Activated T-helper 2 cell treated with anti-CD3 and anti-CD28 coated beads, Interferon-gamma antibody, Interleukin-2, Interleukin-4, amounts not matched to agents 10 μg/mL and 5 μg/mL and 100 μg/mL, durations not matched to agents 14 hours and 24 hours and 36 hours (primary cell): ENCODE measurements around the gene EIF4E. TPM values are rescaled to one million over a fixed set of nuclear protein-coding genes. Genes with fewer than 3 reads are reported as not detected.
"Not testable (repeated sequence)": the region's sequence is repeated elsewhere in the genome, so short reads cannot be mapped to it uniquely, and the experiment has no call there.

Source experiments
- DNase-seq: peaks from one replicate; pipeline ENCODE4 v3.0.0; 2021; ENCODE audit warnings: low spot score
- H3K27ac Mint-ChIP-seq: one replicate; pipeline ENCODE4 v1.8.0; 2021; ENCODE audit warnings: mixed read lengths
- H3K27me3 Mint-ChIP-seq: one replicate; pipeline ENCODE4 v1.8.0; 2021; ENCODE audit warnings: low read depth, mixed read lengths
- H3K36me3 Mint-ChIP-seq: one replicate; pipeline ENCODE4 v1.8.0; 2021; ENCODE audit warnings: low read depth, mixed read lengths
- H3K4me1 Mint-ChIP-seq: one replicate; pipeline ENCODE4 v1.8.0; 2021; ENCODE audit warnings: low read depth, mixed read lengths
- H3K4me3 Mint-ChIP-seq: one replicate; pipeline ENCODE4 v1.8.0; 2021; ENCODE audit warnings: low read depth, mild to moderate bottlenecking, moderate library complexity, mixed read lengths
- H3K9me3 Mint-ChIP-seq: one replicate; pipeline ENCODE4 v1.8.0; 2021; ENCODE audit warnings: mixed read lengths
- intact Hi-C: fragments of 100-400 bp; cut with micrococcal nuclease; formaldehyde crosslinking; loops from one replicate; pipeline ENCODE4 v1.15.1; 2023
- total RNA-seq: library from RNA; stranded (reverse); gene quantifications from 2 replicates; pipeline ENCODE4 v1.2.3, GENCODE V29; 2022

Gene EIF4E
- total RNA-seq, 1 donor from 2014 or later = 153 TPM

DNA sequence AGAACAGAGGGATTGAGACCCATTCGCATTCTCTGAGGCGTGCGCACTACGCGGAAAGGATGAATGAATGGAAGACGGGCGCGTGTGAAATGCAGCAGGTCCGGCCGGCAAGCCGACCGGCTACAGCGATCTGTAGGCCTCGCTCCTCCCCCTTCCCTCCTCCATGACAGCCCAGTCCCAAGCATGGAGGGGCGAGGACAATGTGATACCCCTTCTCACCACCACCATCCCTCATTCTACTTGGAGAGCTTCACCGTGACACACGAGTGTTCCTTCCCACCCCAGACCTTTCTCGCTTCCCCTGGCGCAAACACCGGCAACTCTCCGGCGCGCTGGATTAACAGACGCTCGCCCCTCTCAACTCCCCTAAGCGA, 815 bp downstream of the EIF4E start:
- peaks cover 41% of the 10 kb centered on the region for H3K36me3 Mint-ChIP-seq
- intact Hi-C loops = loop anchor here (1.0 to 10.0 kb wide), 5 partner anchors 127 to 668 kb away; partner anchors contain the start of gene ADH5
- peaks cover 10% of the 10 kb centered on the region for H3K9me3 Mint-ChIP-seq
- DNase-seq = peak; percentile 67
- peak overlapping the region; percentile 92 for H3K4me3 Mint-ChIP-seq
- H3K27ac Mint-ChIP-seq = peak overlapping the region; percentile 95
- peaks cover 37% of the 10 kb centered on the region for H3K4me1 Mint-ChIP-seq
- no peaks in the 10 kb centered on the region for H3K27me3 Mint-ChIP-seq

DNA sequence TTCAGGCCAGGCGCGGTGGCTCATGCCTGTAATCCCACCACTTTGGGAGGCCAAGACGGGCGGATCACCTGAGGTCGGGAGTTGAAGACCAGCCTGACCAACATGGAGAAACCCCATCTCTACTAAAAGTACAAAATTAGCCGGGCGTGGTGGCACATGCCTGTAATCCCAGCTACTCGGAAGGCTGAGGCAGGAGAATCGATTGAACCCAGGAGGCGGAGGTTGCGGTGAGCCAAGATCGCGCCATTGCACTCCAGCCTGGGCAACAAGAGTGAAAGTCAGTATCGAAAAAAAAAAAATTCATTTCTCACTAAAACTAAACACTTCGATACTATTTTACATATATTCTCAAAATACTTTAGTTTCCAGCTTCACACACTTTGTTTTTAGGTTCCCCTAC, 2.7 kb downstream of the EIF4E start:
- H3K4me1 Mint-ChIP-seq = peaks cover 33% of the 10 kb centered on the region
- not testable (repeated sequence) for DNase-seq, H3K27ac Mint-ChIP-seq, H3K9me3 Mint-ChIP-seq, H3K27me3 Mint-ChIP-seq
- H3K4me3 Mint-ChIP-seq = peak overlapping the region; percentile 52
- intact Hi-C loops = loop anchor here (5.0 to 10.0 kb wide), 2 partner anchors 459 to 481 kb away; no protein-coding TSS in a partner anchor
- peaks cover 43% of the 10 kb centered on the region for H3K36me3 Mint-ChIP-seq

DNA sequence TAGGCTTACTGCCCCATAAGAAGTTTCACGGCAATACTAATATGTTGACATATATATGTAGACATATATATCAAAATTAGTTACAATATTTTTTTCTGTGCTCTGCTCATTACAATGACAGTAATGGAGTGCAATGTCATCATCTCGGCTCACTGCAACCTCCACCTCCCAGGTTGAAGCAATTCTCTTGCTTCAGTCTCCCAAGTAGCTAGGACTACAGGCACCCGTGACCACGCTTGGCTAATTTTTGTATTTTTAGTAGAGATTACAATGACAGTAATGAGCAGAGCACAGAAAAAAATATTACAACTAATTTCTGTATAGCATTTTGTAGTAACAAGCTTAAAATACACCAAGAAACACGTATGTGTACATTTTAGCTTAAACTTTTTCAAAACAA, 7.6 kb downstream of the EIF4E start:
- H3K27ac Mint-ChIP-seq = no peak overlapping the region

DNA sequence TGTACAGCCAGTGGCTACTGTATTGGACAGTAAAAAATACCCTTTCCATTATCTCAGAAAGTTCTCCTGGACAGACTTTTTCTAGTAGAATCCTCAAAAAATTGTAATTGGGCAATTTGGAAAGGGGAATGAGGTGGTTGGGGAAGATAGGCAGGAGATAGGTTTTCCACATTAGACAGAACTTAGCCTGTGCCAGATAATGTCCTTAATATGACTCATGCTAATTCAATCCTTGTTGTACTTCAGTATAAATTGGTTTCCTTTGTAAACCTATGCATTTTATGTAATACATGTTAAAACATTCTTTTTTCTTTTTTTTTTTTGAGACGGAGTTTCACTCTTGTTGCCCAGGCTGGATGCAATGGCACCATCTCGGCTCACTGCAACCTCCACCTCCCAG, 8.9 kb downstream of the EIF4E start:
- H3K4me1 Mint-ChIP-seq = peaks cover 22% of the 10 kb centered on the region
- no peaks in the 10 kb centered on the region for H3K27me3 Mint-ChIP-seq
- peaks cover 53% of the 10 kb centered on the region for H3K36me3 Mint-ChIP-seq
- no peak for DNase-seq
- H3K9me3 Mint-ChIP-seq = no peaks in the 10 kb centered on the region
- no peak overlapping the region for H3K27ac Mint-ChIP-seq
- H3K4me3 Mint-ChIP-seq = no peak overlapping the region
- intact Hi-C loops = loop anchor here (10.0 kb wide), 1 partner anchor 475 kb away; no protein-coding TSS in a partner anchor

More for the DNA sequence above, 7.6 kb downstream of the EIF4E start:
- no peaks in the 10 kb centered on the region for H3K9me3 Mint-ChIP-seq
- H3K4me3 Mint-ChIP-seq = no peak overlapping the region
- peaks cover 26% of the 10 kb centered on the region for H3K4me1 Mint-ChIP-seq
- DNase-seq = no peak
- peaks cover 60% of the 10 kb centered on the region for H3K36me3 Mint-ChIP-seq
- intact Hi-C loops = loop anchor here (10.0 kb wide), 1 partner anchor 476 kb away; no protein-coding TSS in a partner anchor
- no peaks in the 10 kb centered on the region for H3K27me3 Mint-ChIP-seq

DNA sequence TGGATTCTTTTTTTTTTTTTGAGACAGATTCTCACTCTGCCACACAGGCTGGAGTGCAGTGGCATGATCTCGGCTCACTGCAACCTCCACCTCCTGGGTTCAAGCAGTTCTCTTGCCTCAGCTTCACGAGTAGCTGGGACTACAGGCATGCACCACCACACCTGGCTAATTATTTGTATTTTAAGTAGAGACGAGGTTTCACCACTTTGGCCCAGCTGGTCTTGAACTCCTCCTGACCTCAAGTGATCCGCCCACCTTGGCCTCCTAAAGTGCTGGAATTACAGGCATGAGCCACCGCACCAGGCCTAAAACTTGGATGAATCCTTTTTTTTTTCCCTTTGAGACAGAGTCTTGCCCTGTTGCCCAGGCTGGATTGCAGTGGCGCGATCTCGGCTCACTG, 18.2 kb downstream of the EIF4E start:
- H3K27ac Mint-ChIP-seq, H3K4me3 Mint-ChIP-seq, DNase-seq, intact Hi-C loops, H3K27me3 Mint-ChIP-seq, H3K9me3 Mint-ChIP-seq: not testable (repeated sequence)
- Mint-ChIP-seq H3K36me3 (peaks cover 27% of the 10 kb centered on the region), H3K4me1 (peaks cover 24% of the 10 kb centered on the region)

DNA sequence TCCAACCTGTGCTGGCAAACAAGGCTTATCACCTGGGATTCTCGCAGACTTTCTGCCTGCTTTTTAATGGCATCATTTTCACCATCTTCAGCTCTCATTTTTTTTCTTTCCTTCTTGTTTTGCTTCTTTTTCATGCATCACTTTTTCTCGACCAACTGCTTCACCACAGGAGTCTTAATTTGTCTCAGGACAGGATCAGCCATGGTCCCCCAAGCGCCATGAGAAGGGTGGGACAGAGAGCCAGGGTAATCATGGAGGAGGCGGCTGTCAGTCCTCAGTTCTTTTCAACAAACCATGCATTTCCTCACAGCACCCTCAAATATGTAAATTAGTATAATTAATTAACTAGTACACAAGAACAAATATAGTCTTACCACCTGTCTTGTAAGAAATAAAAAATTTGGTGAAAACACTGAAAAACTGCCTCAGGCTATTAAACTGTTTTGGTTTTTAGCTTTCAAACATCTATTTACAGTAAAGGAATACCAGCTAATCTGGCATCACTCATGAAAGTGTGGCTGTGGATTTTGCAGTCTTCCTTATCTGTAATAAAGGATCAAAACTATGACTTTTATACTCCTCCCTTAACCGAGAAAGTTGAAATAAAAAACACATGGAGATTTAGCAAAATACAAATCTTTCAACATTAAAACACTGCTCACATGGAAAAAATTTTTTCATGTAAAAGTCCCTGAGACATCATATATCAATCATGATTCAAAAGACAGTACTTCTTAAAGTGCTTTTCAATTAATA, 19.1 kb downstream of the EIF4E start:
- H3K27ac Mint-ChIP-seq = peak overlapping the region; percentile 28
- no peak for DNase-seq
- peaks cover 31% of the 10 kb centered on the region for H3K4me1 Mint-ChIP-seq
- no peaks in the 10 kb centered on the region for H3K9me3 Mint-ChIP-seq
- intact Hi-C loops = no loop called here
- peaks cover 34% of the 10 kb centered on the region for H3K36me3 Mint-ChIP-seq
- H3K4me3 Mint-ChIP-seq = no peak overlapping the region
- no peaks in the 10 kb centered on the region for H3K27me3 Mint-ChIP-seq

DNA sequence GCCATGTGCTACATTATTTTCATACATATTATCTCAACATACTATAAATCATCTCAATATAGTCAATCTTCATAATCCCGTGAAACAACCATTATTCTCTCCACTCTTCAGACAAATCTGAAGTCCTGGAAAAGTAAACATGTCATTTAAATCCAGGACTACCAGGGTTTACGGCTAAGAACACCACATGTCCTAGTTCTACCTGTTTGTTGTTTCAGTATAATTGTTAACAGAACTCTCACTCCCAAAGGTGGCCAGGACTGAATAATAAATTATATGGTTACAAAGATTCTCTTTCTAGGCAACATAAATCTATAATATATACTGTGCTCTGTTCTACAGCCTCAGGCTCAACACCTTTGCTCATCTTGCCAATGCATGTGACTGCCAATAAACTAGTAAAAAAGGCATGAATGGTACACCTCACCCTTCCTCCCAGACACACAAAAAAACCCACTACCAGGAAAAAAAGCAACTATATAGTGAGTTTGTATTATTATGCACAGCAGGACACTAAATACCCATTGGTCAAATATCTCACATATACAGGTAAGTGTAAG, 20.1 kb downstream of the EIF4E start:
- Mint-ChIP-seq H3K4me3 (no peak overlapping the region), H3K4me1 (peaks cover 29% of the 10 kb centered on the region), H3K27ac (no peak overlapping the region), H3K36me3 (peaks cover 34% of the 10 kb centered on the region), H3K27me3 (no peaks in the 10 kb centered on the region), H3K9me3 (no peaks in the 10 kb centered on the region)
- DNase-seq = no peak
- intact Hi-C loops = no loop called here

DNA sequence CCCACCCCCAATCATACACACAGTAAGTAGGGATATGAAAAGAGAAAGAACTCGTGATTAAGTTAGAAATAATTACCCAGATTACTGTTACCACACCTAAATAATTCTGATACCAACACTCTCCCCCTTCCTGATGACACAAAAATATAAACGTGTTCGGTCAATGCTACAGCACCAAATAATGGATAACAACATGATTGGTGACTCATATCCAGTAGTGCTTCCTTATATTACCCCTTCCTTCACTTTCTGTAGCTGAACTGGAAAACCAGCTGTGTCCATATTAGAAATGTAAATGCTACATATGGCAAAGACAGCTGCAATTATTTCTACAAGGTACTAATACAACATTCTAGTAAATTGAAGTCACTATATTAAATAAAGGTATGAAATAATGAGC, 20.8 kb downstream of the EIF4E start:
- DNase-seq = no peak
- Mint-ChIP-seq H3K4me3 (no peak overlapping the region), H3K4me1 (peaks cover 29% of the 10 kb centered on the region), H3K36me3 (peaks cover 34% of the 10 kb centered on the region), H3K27ac (no peak overlapping the region), H3K9me3 (no peaks in the 10 kb centered on the region), H3K27me3 (no peaks in the 10 kb centered on the region)
- intact Hi-C loops = no loop called here

DNA sequence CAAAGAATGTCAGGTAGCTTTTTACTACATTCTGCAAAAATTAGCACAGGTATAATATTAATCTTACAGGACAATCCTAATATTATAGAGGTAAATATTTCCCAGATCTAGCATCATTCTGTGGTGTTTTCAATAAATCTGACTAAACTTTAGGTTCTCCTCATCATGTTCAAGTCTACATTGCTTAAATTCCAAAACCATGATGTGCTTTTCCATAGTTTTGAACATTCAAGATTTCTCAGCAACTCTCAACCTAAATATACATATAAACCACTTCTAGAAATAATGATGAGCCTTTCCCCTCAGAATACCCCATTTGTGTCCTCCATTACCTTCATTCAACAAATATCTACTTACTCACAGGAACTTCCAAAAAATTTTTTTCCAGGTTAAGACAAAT, 23.1 kb downstream of the EIF4E start:
- Mint-ChIP-seq H3K9me3 (no peaks in the 10 kb centered on the region), H3K27me3 (no peaks in the 10 kb centered on the region), H3K4me3 (no peak overlapping the region), H3K27ac (no peak overlapping the region), H3K36me3 (peaks cover 54% of the 10 kb centered on the region), H3K4me1 (peaks cover 40% of the 10 kb centered on the region)
- intact Hi-C loops = no loop called here
- DNase-seq = no peak

DNA sequence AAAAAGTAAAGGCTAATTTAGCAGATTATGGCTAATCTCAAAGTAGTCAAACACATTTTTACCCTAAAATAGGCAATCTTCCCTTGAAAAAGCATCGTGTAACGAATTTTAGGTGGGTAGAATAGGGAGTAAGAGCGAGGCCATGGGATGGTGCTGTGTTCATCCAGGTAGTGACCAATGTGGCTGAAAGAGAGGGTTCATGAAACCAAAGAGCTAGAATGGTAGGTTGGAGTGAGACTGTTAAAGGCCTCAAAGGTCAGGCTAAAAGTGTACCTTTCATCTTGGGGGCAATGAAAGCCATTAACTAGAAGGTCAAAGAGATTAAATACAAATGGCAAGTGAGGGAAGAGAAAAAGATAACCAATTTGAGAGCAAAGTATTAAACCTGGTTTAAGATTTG, 23.6 kb downstream of the EIF4E start:
- intact Hi-C loops = no loop called here
- no peak overlapping the region for H3K4me3 Mint-ChIP-seq
- no peaks in the 10 kb centered on the region for H3K9me3 Mint-ChIP-seq
- no peak for DNase-seq
- peak overlapping the region; percentile 42 for H3K27ac Mint-ChIP-seq
- H3K4me1 Mint-ChIP-seq = peaks cover 42% of the 10 kb centered on the region
- H3K27me3 Mint-ChIP-seq = no peaks in the 10 kb centered on the region
- peaks cover 60% of the 10 kb centered on the region for H3K36me3 Mint-ChIP-seq

DNA sequence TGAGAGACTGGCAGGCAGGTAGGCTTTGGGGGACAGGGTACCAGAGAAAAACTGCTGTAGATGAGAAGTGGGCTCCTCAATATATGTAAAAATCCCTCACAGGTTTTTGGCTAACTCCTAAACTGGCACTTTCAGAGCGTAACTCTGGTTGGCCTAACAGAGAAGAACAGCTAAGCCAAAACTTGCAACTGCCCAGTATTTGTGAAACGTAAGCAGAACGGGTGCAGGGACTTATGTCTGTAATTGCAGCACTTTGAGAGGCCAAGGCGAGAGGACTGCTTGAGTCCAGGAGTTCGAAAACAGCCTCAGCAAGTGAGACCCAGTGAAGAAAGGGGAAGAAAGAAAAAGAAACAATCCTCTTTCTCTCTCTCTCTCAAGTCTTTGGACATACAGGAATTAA, 25.0 kb downstream of the EIF4E start:
- H3K4me1 Mint-ChIP-seq = peaks cover 40% of the 10 kb centered on the region
- H3K27ac Mint-ChIP-seq = no peak overlapping the region
- H3K9me3 Mint-ChIP-seq = no peaks in the 10 kb centered on the region
- DNase-seq = no peak
- no peak overlapping the region for H3K4me3 Mint-ChIP-seq
- peaks cover 63% of the 10 kb centered on the region for H3K36me3 Mint-ChIP-seq
- intact Hi-C loops = no loop called here
- no peaks in the 10 kb centered on the region for H3K27me3 Mint-ChIP-seq

DNA sequence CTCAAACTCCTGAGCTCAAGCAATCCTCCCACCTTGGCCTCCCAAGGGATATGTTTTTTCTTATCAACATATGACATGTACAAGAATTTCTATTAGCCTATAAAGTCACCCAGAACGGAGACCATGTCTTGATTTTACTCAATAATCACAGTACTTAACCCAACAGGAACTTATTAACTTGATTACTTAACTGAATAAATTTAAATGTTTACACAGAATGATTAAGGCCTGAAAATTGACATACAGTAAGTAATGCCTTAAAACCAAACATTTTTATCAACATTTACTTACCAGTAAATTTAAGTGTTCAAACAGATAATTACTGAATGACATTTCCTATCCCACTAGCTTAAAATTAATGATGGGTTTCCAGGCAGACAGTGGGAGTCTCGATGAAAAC, 25.4 kb downstream of the EIF4E start:
- H3K4me3 Mint-ChIP-seq = no peak overlapping the region
- DNase-seq = no peak
- H3K9me3 Mint-ChIP-seq = no peaks in the 10 kb centered on the region
- H3K36me3 Mint-ChIP-seq = peaks cover 62% of the 10 kb centered on the region
- intact Hi-C loops = no loop called here
- no peak overlapping the region for H3K27ac Mint-ChIP-seq
- no peaks in the 10 kb centered on the region for H3K27me3 Mint-ChIP-seq
- H3K4me1 Mint-ChIP-seq = peaks cover 38% of the 10 kb centered on the region

DNA sequence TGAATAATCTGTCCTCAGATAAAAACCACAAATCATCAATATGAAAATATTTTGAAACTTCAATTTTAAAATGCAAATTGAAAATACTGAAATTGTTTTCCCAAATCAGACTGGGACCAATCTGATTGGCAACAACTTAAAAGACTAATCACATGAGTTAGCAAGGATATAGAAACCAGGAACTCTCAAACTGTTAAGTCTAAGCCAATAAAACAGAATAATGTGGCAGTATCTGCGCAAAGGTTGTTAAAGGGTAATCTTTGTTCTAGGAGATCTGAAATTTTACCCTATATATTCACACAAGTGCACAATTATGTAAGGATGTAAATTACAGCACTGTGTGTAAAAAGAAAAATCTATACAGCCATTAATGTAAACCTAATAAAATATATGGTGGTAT, 29.7 kb downstream of the EIF4E start:
- Mint-ChIP-seq H3K9me3 (peaks cover 4% of the 10 kb centered on the region), H3K4me3 (no peak overlapping the region), H3K4me1 (peaks cover 26% of the 10 kb centered on the region), H3K36me3 (peaks cover 74% of the 10 kb centered on the region), H3K27me3 (no peaks in the 10 kb centered on the region), H3K27ac (no peak overlapping the region)
- intact Hi-C loops = no loop called here
- DNase-seq = no peak
